Fibroblast of lung (primary cell): ENCODE data around the gene RGS10. TPM values are rescaled to one million over a fixed set of nuclear protein-coding genes. Genes with fewer than 3 reads are reported as not detected.

Experiments
- DNase-seq, 2 donors: peaks; one replicate each; pipeline versions ENCODE4 v3.0.0 to v3.0.0-alpha.2; 2010; ENCODE audit warnings: low read depth in 2 of 2
- H2AFZ ChIP-seq: 2 replicates; pipeline ENCODE4 v1.5.1; 2012; ENCODE audit warnings: low read length, control low read depth, inconsistent platforms
- H3K27ac ChIP-seq: 2 replicates; pipeline ENCODE4 v1.5.1; 2011; ENCODE audit warnings: low read length, control low read depth; ENCODE audit not compliant: insufficient read depth
- H3K27me3 ChIP-seq: 2 replicates; pipeline ENCODE4 v1.5.1; 2011; ENCODE audit warnings: mild to moderate bottlenecking, low read length; ENCODE audit not compliant: control insufficient read depth, insufficient read depth
- H3K36me3 ChIP-seq: 2 replicates; pipeline ENCODE4 v1.5.1; 2011; ENCODE audit warnings: low read length; ENCODE audit not compliant: control insufficient read depth, insufficient read depth
- H3K4me1 ChIP-seq: 2 replicates; pipeline ENCODE4 v1.5.1; 2011; ENCODE audit warnings: low read length; ENCODE audit not compliant: control insufficient read depth, insufficient read depth; ENCODE audit errors: extremely low read depth
- H3K4me2 ChIP-seq: 2 replicates; pipeline ENCODE4 v1.5.1; 2011; ENCODE audit warnings: low read length, control low read depth; ENCODE audit not compliant: insufficient read depth; ENCODE audit errors: extremely low read depth
- H3K4me3 ChIP-seq, 4 experiments: fragments of 200-600 bp in 1 of 4; sonication (generic) in 1 of 4; replicated peaks in 1 of 4; 2 replicates each; pipeline ENCODE4 v1.5.1; 2011 to 2016; ENCODE audit warnings: low read length in 4 of 4, low read depth in 3 of 4, mild to moderate bottlenecking in 3 of 4, control low read depth in 2 of 4, inconsistent platforms in 1 of 4, mixed read lengths in 1 of 4; ENCODE audit not compliant: insufficient read depth in 1 of 4; ENCODE audit errors: control extremely low read depth in 1 of 4
- H3K79me2 ChIP-seq: 2 replicates; pipeline ENCODE4 v1.5.1; 2012; ENCODE audit warnings: mild to moderate bottlenecking, low read length, inconsistent platforms; ENCODE audit not compliant: control insufficient read depth, insufficient read depth
- H3K9ac ChIP-seq: 2 replicates; pipeline ENCODE4 v1.5.1; 2011; ENCODE audit warnings: mild to moderate bottlenecking, low read length, control low read depth; ENCODE audit not compliant: insufficient read depth
- H3K9me3 ChIP-seq: 2 replicates; pipeline ENCODE4 v1.5.1; 2012; ENCODE audit warnings: low read depth, low read length; ENCODE audit not compliant: control insufficient read depth, insufficient read depth
- H4K20me1 ChIP-seq: 2 replicates; pipeline ENCODE4 v1.5.1; 2011; ENCODE audit warnings: low read length; ENCODE audit not compliant: control insufficient read depth, insufficient read depth; ENCODE audit errors: extremely low read depth
- CTCF ChIP-seq, 2 donors: IDR thresholded peaks in 1 of 2; conservative IDR thresholded peaks in 1 of 2; 1 replicate in 1 of 2; 2 replicates in 1 of 2; pipeline ENCODE4 v1.5.1; 2011 to 2012; ENCODE audit warnings: low read length in 2 of 2, control low read depth in 1 of 2, inconsistent platforms in 1 of 2, low read depth in 1 of 2, mild to moderate bottlenecking in 1 of 2
- EZH2 ChIP-seq: IDR thresholded peaks from 2 replicates; pipeline ENCODE4 v1.5.1; 2012; ENCODE audit warnings: low read length, control low read depth, mild to moderate bottlenecking; ENCODE audit errors: missing control alignments
- polyA plus RNA-seq, 2 donors: library from polyadenylated mRNA; depleted of rRNA in 1 of 2; stranded (reverse) in 1 of 2; unstranded in 1 of 2; fragments of >200 nt; gene quantifications; 2 replicates each; pipeline ENCODE4 v1.2.1, GENCODE V29; 2011 to 2012; ENCODE audit warnings: missing spikeins in 1 of 2
- total RNA-seq: library from RNA; depleted of rRNA; stranded (reverse); fragments of >200 nt; gene quantifications from 2 replicates; pipeline ENCODE4 v1.2.1, GENCODE V29; 2014

The RGS10 gene
- total and polyA plus RNA-seq, 2 donors (not counting 1 experiment from before 2014, with no cell fraction given) = 50.9 to 103 TPM

DNA sequence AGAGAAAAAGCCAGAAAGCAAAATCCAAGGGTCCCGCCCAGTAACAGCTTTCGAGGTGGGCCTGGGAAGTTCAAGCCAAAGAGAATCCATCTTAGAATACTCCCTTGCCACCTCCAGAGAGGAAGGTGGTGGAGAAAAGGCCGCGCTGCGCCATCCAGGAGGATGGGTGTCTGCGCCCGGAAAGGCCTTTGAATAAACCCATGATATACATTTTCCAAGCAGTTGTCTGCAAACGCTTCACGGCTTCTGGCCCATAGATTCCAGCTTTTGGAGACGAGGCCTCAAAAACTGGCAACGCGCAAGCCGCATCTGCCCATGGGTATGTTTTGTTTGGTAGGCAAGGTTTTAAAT is 17.8 kb downstream of the RGS10 start:
- H3K4me1 ChIP-seq = peaks cover 12% of the 10 kb centered on the region

DNA sequence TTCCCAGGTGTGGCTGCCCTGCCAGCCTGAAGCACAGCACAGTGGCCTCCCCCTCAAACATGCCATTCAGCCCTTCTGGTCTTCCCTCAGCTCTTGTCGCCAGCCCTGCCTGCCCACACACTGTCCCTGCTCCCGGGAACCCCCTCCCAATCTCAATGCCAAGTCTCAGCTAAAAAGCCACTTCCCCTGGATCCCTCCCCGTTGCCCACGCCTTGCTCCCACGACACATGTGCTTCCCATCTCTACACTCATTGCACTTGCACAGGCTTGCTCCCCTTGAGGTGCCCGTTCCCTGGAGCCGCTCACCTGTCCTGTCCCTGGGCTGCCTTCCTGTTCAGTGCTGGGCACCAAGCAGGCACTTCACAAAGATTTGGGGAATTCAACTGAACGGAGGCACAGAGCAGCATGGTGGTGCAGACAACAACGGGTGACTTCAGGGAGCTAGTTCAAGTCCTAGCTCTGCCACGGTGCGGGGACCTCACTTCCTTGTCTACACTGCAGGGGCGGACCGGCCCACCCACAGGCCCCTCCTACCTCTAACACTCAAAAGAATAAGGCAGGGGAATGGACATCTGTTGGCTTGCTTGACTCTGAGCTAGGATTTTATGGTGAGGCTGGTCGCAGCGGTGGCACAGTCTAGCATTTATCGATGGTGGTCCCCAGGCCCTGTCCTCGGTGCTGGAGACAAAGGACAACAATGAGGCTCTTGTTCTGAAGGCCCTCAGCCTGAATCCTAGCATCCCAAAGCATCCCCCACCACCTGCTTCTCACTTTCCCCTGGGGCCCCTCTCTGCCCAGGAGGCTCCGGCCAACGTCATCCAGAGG is 18.4 kb downstream of the RGS10 start:
- Histone ChIP-seq H3K4me1 (peaks cover 10% of the 10 kb centered on the region), H3K79me2 (peaks cover 9% of the 10 kb centered on the region), H3K36me3 (peaks cover 9% of the 10 kb centered on the region), H4K20me1 (no peaks in the 10 kb centered on the region), H3K9ac (no peak overlapping the region), H3K9me3 (no peaks in the 10 kb centered on the region), H3K27ac (no peak overlapping the region), H3K27me3 (no peaks in the 10 kb centered on the region), H3K4me3 (no peak overlapping the region), H2AFZ (no peak overlapping the region), H3K4me2 (no peak overlapping the region)
- no peak for DNase-seq
- no peak for TF ChIP-seq EZH2
- no peak for TF ChIP-seq CTCF (conservative IDR thresholded peaks at IDR 0.05 in 1 of 2, IDR thresholded peaks at IDR 0.05 in 1 of 2; ENCODE audit: low read depth in 1 of 2, low read length in 2 of 2)

More for the DNA sequence above, 17.8 kb downstream of the RGS10 start:
- Histone ChIP-seq H3K4me2 (no peak overlapping the region), H4K20me1 (no peaks in the 10 kb centered on the region), H3K79me2 (peaks cover 9% of the 10 kb centered on the region), H3K9ac (no peak overlapping the region), H3K4me3 (no peak overlapping the region), H3K27ac (no peak overlapping the region), H3K9me3 (no peaks in the 10 kb centered on the region), H3K27me3 (no peaks in the 10 kb centered on the region), H2AFZ (no peak overlapping the region), H3K36me3 (peaks cover 9% of the 10 kb centered on the region)
- no peak for DNase-seq
- TF ChIP-seq EZH2 (no peak), CTCF (conservative IDR thresholded peaks at IDR 0.05 in 1 of 2, IDR thresholded peaks at IDR 0.05 in 1 of 2; ENCODE audit: low read depth in 1 of 2, low read length in 2 of 2) (no peak)

- peaks cover 9% of the 10 kb centered on the region for H3K36me3 ChIP-seq
- no peak overlapping the region for H3K27ac ChIP-seq
- peaks cover 9% of the 10 kb centered on the region for H3K79me2 ChIP-seq
- TF ChIP-seq CTCF (conservative IDR thresholded peaks at IDR 0.05 in 1 of 2, IDR thresholded peaks at IDR 0.05 in 1 of 2; ENCODE audit: low read depth in 1 of 2, low read length in 2 of 2) (no peak), EZH2 (no peak)
- no peaks in the 10 kb centered on the region for H4K20me1 ChIP-seq
- no peak overlapping the region for H3K4me3 ChIP-seq
- H3K9me3 ChIP-seq = no peaks in the 10 kb centered on the region
- no peaks in the 10 kb centered on the region for H3K27me3 ChIP-seq
- peaks cover 6% of the 10 kb centered on the region for H3K4me1 ChIP-seq
- DNase-seq = no peak
- no peak overlapping the region for H2AFZ ChIP-seq
- no peak overlapping the region for H3K4me2 ChIP-seq
- no peak overlapping the region for H3K9ac ChIP-seq
Measured at GRCh38 chr10:119522747-119523426, 19.6 kb downstream of the RGS10 start.
